COLO829 (cell line): Measurements from ENCODE around the gene IFI35.
"Not testable (repeated sequence)": the region's sequence is repeated elsewhere in the genome, so short reads cannot be mapped to it uniquely, and the experiment has no call there.

Source experiments
- DNase-seq: peaks from one replicate; pipeline ENCODE4 v3.0.0; 2012; ENCODE audit warnings: low spot score

IFI35 gene

DNA sequence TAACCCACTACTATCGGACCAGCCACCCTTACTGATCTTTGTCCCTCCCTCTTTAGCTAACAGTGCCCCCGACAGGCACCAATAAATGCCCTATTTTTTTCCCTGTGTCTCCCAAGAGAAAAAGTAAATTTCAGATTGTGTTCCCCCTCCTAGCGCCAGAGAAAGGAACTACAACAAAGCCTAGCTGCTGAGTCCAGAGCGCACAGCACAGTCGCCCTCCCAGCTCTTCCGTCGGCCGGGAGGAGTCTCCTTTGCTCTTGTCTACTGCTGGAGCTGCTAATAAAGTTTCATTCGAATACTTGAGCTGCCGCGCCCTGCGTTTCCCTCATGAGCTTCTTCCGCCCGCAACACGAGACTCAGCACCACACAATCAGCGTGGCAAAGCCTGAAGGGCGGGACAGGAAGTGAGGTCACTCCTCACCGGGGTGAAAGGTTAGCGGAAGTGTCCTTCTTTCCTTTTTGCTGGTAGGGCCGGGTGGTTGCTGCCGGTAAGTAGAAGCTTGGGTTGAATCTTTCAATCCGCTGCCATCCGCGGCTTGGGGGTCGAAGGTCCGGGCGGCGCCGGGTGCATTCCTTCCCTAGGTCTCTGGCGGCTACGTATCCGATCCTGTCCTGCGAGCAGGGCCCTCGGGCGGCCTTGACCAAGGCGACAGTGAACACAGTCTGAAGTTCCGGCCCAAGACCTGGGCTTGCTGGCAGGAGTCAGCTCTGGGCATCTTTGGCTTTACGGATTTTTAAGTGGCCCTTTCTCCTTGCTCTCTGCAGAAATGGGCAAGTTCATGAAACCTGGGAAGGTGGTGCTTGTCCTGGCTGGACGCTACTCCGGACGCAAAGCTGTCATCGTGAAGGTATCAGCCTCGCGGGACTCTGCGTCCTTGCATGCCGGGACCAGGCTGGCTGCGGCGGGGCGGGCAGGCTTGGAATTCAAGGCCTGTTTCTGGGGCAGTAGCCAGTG, 8.3 kb upstream of the IFI35 start, which contains the start of gene RPL27:
Gene RPL27, plus strand, starts transcription at position 436 of the 955 bp plus-strand sequence. Its CDS starts 332 bp downstream, at position 768.
- DNase-seq: peak; percentile 96

- no peak for DNase-seq
Observed at GRCh38 chr17:42999003-42999525, 7.5 kb upstream of the IFI35 start.

DNA sequence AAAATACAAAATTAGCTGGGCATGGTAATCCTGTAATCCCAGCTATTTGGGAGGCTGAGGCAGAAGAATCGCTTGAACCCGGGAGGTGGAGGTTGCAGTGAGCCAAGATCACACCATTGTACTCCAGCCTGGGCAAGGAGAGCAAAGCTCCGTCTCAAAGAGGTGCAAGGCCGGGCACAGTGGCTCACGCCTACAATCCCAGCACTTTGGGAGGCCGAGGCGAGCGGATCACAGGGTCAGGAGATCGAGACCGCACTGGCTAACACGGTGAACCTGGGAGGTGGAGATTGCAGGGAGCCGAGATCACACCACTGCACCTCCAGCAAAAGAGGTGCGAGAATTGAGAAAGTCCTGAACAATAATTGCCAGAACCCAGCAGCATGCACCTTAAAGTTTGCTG, 5.7 kb upstream of the IFI35 start:
- not testable (repeated sequence) for DNase-seq

DNA sequence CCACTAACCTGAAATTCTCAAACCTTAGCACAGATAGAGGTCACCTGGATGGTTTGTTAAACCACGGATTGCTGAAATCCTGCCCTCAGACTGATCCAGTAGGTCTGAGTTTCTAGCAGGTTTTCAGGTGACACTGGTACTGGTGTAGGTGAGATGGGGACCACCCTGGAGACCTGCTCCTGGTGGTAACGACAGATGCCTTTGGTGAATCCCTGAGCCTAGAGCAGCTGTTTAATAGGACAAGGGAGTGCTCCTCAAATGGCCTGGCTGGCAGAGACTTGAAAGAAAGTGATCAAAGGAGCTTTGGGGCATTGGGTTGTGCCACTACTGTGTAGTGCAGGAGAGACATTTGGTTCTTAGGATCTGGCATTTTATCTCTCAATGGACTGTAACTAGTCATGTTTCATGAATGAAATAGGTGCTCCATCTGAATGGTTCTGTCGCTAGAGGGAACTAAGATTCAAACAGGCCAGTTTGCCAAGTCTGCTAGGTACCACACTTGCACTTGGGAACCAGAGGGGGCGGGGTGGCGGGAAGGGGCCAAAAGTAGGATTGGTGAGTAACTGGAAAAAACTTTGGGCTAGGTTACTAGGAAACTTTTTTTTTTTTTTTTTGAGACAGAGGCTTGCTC, 2.9 kb upstream of the IFI35 start:
- DNase-seq: no peak

GRCh38 chr17:43010667-43011308, 4.2 kb downstream of the IFI35 start:
- peak; percentile 96 for DNase-seq

DNA sequence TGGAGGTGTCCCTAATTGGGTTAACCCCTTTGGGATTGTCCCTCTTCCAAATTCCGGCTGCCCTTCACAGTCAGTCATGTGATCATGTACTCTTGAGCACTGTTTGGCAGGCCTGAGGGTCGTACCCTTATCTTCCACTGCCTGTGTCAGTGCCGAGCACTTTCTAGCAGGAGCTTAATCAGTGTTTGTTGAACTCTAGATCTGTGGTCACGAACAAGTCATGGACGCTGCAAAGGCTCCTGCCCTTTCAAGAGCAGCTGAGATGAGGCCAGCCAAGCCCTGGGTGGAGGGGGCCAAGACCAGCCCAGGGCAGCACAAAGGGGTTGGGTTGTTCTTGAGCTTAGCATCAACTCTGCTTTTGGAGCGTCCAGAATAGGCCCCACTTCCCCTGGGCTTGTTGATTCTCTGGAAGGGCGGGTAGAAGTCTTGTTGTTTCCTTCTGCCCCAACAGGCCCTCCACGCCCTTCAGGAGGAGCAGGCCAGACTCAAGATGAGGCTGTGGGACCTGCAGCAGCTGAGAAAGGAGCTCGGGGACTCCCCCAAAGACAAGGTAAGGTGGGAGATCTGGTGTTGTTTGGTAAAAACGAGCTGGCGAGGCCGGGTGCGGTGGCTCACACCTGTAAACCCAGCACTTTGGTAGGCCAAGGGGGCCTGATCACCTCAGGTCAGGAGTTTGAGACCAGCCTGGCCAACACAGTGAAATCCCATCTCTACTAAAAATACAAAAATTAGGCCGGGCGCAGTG, 5.3 kb downstream of the IFI35 start:
- DNase-seq: no peak

DNA sequence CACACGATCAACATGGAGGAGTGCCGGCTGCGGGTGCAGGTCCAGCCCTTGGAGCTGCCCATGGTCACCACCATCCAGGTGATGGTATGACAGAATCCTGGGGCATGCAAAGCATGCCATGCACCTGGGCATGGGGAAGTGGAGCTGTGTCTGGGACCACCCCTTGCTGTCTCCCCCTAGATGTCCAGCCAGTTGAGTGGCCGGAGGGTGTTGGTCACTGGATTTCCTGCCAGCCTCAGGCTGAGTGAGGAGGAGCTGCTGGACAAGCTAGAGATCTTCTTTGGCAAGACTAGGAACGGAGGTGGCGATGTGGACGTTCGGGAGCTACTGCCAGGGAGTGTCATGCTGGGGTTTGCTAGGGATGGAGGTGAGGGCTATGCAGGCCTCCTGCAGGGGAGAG, 6.7 kb downstream of the IFI35 start:
- DNase-seq: no peak

GRCh38 chr17:43014020-43014648, 7.5 kb downstream of the IFI35 start:
- DNase-seq: no peak

- DNase-seq: no peak
Observed at GRCh38 chr17:43014649-43015542, 8.3 kb downstream of the IFI35 start.

DNA sequence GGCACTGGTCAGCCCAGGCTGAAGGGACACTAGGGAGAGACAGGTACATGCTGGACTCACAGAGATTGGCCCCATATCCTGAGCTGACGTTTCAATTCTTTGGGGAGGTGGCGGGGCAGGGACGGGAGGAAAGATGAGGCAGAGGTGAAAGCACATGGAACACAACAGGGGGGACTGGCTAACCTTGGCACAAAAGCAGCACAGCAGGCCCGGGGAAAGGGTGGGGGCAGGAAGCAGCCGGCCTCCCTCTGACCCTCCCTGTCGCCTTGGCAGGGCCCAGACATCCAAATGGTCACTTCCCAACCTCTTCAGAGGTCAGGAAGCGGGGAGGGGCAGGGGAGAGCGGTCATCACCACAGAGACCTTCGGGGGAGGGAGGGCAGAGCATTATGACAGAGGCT, 9.0 kb downstream of the IFI35 start:
- no peak for DNase-seq

DNA sequence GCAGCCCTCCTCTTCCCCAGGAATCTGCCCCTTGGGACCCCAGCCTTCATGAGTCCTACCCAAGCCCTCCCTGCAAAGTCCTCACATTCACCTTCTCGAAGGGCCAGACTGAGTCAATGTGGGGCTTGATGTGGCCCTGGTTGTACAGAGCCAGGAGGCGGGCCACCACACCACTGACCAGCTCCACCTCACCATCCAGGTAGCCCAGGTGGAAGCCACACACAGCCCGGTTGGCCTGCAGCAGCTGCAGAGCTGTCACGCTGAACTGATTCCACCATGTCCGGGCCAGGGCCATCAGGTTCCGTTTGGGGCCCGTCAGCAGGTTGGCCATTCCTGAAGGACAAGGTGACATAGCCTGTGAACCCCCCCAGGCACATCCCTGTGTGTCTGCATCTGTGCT, 9.6 kb downstream of the IFI35 start:
- DNase-seq: no peak

GRCh38 chr17:43018008-43018853, 11.6 kb downstream of the IFI35 start:
- DNase-seq: no peak

GRCh38 chr17:43018932-43019331, 12.3 kb downstream of the IFI35 start:
- DNase-seq: no peak

- peak; percentile 51 for DNase-seq
Observed at GRCh38 chr17:43019418-43019817, 12.8 kb downstream of the IFI35 start.

DNA sequence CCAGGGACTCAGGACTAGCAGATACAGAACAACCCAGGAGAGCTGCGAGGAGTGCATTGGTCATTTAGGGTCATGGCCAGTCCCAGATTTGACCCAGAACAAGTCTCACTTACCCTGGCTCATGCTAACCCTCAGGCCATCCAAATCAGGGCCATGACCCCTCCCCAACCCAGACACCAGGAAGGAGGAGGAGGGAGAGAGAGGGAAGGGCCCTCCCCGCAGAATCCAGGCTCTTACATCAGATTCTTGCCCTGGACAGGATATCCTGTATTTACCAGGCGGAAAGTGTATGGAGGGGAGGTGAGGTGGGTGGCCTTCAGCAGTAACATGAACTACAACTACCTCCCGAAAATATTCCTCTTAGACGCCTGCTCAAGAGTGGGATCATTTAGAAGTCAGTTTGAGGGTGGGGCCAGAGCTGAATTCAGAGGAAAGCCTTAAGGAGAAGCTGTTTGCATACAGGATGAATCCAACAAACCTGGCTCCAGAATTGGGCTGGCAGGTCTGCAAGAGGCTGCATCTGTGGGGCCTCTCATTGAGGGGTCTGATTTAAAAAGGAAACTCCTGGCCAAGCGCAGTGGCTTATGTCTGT, 13.5 kb downstream of the IFI35 start:
- DNase-seq: no peak

DNA sequence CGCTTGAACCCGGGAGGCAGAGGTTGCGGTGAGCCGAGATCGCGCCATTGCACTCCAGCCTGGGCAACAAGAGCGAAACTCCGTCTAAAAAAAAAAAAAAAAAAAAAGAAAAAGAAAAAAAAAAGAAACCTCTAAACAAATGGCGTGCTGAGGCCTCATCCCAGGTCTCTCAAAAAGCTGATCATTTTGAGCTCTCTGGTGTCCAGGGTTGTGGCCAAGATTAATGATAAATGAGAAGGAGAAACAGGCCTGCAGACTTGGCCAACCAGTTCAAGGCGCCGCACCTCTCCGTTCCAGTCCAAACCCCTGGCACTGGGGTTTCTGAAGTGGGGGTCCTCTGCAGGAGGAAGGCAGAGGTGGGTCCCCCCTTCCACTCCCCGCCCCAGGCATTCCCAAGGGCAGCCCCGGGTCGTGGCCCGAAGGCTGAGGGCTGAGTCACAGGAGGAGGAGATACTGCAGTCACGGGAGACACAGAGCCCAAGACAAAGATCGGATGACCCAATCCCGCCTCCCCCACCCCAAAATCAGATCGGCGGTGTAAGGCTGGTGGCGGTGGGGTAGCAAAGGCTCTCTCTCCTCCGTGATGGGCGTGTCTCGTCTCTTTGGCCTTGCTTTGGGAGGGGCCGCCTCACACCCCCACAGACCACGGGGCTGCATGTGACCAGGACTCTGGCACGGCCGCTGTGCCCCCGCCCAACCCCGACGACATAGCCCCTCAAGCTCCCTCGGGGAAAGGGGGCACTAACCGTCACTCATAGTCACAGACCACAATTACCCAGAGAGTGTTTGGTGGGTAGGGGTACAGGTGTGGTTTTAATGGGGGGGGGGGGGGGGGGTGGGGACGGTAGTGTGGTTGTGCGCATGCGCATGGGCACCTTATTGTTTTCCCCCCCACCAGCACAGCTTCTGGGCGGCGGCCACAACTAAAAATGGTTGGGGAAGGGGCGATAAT, 14.5 kb downstream of the IFI35 start:
- peak; percentile 85 for DNase-seq

DNA sequence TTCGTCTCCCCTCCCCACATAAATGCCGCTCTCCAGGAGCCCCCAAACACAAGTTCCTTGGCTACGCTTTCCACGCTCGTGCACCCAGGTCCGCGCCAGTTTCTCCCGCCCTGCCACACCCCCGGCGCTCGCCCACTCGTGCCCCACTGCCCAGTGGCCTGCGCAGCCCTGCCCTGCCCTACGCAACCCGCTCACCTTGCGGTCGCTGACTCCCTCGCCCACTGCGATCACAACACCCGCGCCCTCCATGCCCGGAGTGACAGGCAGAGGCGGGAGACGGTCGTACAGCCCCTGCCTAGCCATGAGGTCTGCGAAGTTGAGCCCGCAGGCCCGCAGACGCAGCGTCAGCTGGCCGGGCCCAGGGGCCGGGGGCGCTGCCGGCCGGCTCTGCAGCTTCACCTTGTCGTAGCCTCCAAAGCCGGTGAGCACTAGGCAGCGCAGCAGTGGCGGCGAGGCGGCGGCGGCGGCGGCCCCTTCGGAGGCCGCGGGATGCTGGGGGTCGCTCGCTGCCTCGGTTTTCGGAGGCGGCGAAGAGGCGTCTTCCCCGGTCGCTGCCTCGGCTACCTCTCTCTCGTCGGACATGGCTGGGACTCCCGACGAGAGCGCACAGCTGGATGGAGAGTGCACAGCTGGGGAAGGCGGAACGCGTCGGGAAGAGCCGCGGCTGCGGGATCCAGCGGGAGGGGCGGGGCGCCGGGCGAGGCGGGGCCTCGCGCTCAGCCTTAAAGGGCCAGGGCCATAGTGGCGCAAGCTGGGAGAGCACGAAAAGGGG, 15.3 kb downstream of the IFI35 start, which contains the start of gene VAT1:
Gene VAT1, minus strand, starts transcription at position 645 of the 772 bp plus-strand sequence. Its CDS starts 63 bp downstream, at position 582.
- peak; percentile 75 for DNase-seq
